Trophoblast cell (in vitro differentiated cells and primary cell): Measurements from ENCODE around the gene DPP6.
"Not testable (repeated sequence)": the region's sequence is repeated elsewhere in the genome, so short reads cannot be mapped to it uniquely, and the experiment has no call there.

ENCODE experiments used
- DNase-seq, 2 donors: peaks; one replicate each; pipeline ENCODE4 v3.0.0-alpha.2; 2016
- H2AFZ ChIP-seq: 2 replicates; pipeline ENCODE4 v1.6.1; 2013; ENCODE audit warnings: low read length, moderate library complexity, mild to moderate bottlenecking; ENCODE audit not compliant: insufficient read depth, poor library complexity
- H2AK5ac ChIP-seq: 2 replicates; pipeline ENCODE4 v1.6.1; 2013; ENCODE audit warnings: mild to moderate bottlenecking, low read length
- H2BK120ac ChIP-seq: 2 replicates; pipeline ENCODE4 v1.6.1; 2013; ENCODE audit warnings: low read length, mild to moderate bottlenecking, moderate library complexity; ENCODE audit not compliant: insufficient read depth, poor library complexity
- H2BK12ac ChIP-seq: 2 replicates; pipeline ENCODE4 v1.6.1; 2013; ENCODE audit warnings: mild to moderate bottlenecking, low read length, moderate library complexity
- H2BK5ac ChIP-seq: 2 replicates; pipeline ENCODE4 v1.6.1; 2013; ENCODE audit warnings: low read length, low read depth, moderate library complexity, mild to moderate bottlenecking; ENCODE audit not compliant: poor library complexity
- H3K14ac ChIP-seq: 2 replicates; pipeline ENCODE4 v1.6.1; 2013; ENCODE audit warnings: mild to moderate bottlenecking, low read length
- H3K18ac ChIP-seq: 2 replicates; pipeline ENCODE4 v1.6.1; 2013; ENCODE audit warnings: mild to moderate bottlenecking, low read length
- H3K23ac ChIP-seq: 2 replicates; pipeline ENCODE4 v1.6.1; 2013; ENCODE audit warnings: low read length
- H3K27ac ChIP-seq: 2 replicates; pipeline ENCODE4 v1.5.1; 2013; ENCODE audit warnings: low read depth, mild to moderate bottlenecking, inconsistent platforms, low read length, moderate library complexity
- H3K27me3 ChIP-seq: 2 replicates; pipeline ENCODE4 v1.6.1; 2013; ENCODE audit warnings: inconsistent platforms, mild to moderate bottlenecking, low read length, moderate library complexity; ENCODE audit not compliant: insufficient read depth
- H3K36me3 ChIP-seq, 2 experiments: 1 replicate in 1 of 2; 2 replicates in 1 of 2; pipeline ENCODE4 v1.6.1; 2013; ENCODE audit warnings: low read length in 2 of 2, mild to moderate bottlenecking in 2 of 2, moderate library complexity in 1 of 2; ENCODE audit not compliant: insufficient read depth in 2 of 2, control insufficient read depth in 1 of 2
- H3K4ac ChIP-seq: 2 replicates; pipeline ENCODE4 v1.6.1; 2013; ENCODE audit warnings: low read depth, mild to moderate bottlenecking, low read length, moderate library complexity
- H3K4me1 ChIP-seq, 2 experiments: 1 replicate in 1 of 2; 2 replicates in 1 of 2; pipeline ENCODE4 v1.6.1; 2013; ENCODE audit warnings: low read length in 2 of 2, mild to moderate bottlenecking in 2 of 2, moderate library complexity in 1 of 2; ENCODE audit not compliant: insufficient read depth in 2 of 2, control insufficient read depth in 1 of 2
- H3K4me2 ChIP-seq: 2 replicates; pipeline ENCODE4 v1.6.1; 2013; ENCODE audit warnings: inconsistent platforms, mild to moderate bottlenecking, low read length, moderate library complexity
- H3K4me3 ChIP-seq: 2 replicates; pipeline ENCODE4 v1.5.1; 2013; ENCODE audit warnings: mild to moderate bottlenecking, low read depth, low read length, inconsistent platforms
- H3K79me1 ChIP-seq: one replicate; pipeline ENCODE4 v1.6.1; 2013; ENCODE audit warnings: low read length
- H3K79me2 ChIP-seq: 2 replicates; pipeline ENCODE4 v1.6.1; 2013; ENCODE audit warnings: low read length, mild to moderate bottlenecking; ENCODE audit not compliant: control insufficient read depth, insufficient read depth, poor library complexity
- H3K9ac ChIP-seq: 2 replicates; pipeline ENCODE4 v1.6.1; 2013; ENCODE audit warnings: mild to moderate bottlenecking, low read length
- H3K9me3 ChIP-seq: 2 replicates; pipeline ENCODE4 v1.6.1; 2013; ENCODE audit warnings: low read depth, mild to moderate bottlenecking, control low read depth, inconsistent platforms, low read length; ENCODE audit not compliant: insufficient read depth
- H4K12ac ChIP-seq: 2 replicates; pipeline ENCODE4 v1.6.1; 2013; ENCODE audit warnings: low read depth, mild to moderate bottlenecking, low read length, moderate library complexity
- H4K8ac ChIP-seq: 2 replicates; pipeline ENCODE4 v1.6.1; 2013; ENCODE audit warnings: low read depth, mild to moderate bottlenecking, low read length, moderate library complexity
- H4K91ac ChIP-seq: one replicate; pipeline ENCODE4 v1.6.1; 2013; ENCODE audit warnings: low read depth, mild to moderate bottlenecking, low read length, moderate library complexity
- WGBS: extraction: QIAGEN DNeasy Blood & Tissue Kit; methylation state at CpG from one replicate; pipeline ENCODE4 v1.1.7; 2013; ENCODE audit warnings: missing lambda C conversion rate; ENCODE audit not compliant: insufficient read length, insufficient coverage; ENCODE audit errors: extremely low coverage; 5-methylcytosine and 5-hydroxymethylcytosine counted together

DPP6 gene

DNA sequence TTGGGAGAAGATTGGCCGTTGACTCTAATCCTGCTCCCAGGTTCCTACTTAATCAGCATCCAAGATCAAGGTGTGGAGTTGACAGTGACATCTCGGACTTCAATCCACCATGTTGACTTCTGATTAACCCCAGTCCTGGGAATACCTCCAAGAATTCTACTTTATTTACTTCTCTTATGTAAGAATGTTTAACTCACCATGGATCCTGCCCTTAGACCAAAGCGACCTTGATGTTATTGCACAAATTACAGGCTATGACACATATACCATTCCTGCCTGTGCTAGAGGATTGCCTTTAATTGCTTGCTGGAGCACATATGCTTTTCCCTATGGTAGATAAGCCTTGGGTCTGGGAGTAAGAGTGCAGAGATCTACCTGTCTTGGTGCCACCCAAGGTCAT lies 28.1 kb downstream of the DPP6 start:
- H3K36me3 ChIP-seq, H4K91ac ChIP-seq, H3K18ac ChIP-seq, H3K9me3 ChIP-seq, H3K27ac ChIP-seq, H4K12ac ChIP-seq, H3K27me3 ChIP-seq, H3K79me1 ChIP-seq, H2BK12ac ChIP-seq, H3K23ac ChIP-seq, DNase-seq, H2BK5ac ChIP-seq, H3K9ac ChIP-seq, H4K8ac ChIP-seq, H3K79me2 ChIP-seq, H3K4me2 ChIP-seq, H3K4me3 ChIP-seq, H2AK5ac ChIP-seq, H2BK120ac ChIP-seq, H2AFZ ChIP-seq, H3K4me1 ChIP-seq, H3K14ac ChIP-seq, H3K4ac ChIP-seq: not testable (repeated sequence)
- WGBS = no CpG with 5 or more reads among the region's 3 CpGs

DNA sequence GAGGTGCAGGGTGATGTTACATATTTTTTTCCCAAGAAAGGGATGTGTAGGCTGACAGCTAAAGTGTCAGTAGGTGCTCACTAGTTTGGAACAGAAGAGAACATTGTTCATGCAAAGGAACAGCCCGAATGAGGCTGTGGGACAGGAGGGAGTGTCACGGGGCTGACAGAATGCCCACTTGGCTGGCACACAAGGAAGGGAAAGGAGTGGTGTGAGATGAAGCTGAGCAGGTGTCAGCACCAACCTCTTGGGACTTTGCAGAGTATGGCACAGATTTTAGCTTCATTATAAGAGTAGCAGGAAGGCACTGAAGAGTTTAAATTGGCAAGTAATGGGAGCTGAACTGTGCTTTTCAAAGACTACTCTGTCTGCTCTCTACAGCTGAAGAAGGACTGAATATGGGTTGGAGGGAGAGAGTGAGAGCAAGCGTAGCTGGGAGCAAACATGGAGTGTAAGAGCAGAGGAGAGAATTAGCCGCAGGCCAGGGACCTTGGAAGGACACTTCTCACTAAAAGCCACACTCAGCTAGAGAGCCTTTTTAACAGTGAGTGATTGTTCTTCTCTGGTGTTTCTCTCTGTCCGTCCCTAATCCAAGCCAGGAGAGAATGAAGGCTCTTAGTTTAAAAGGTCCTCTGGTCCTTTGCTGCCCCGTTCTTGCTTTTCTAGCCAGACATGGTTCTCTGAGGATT lies 35.0 kb downstream of the DPP6 start:
- not testable (repeated sequence) for H2AK5ac ChIP-seq, H4K91ac ChIP-seq, H3K14ac ChIP-seq, H2BK12ac ChIP-seq, H3K79me2 ChIP-seq, H3K27me3 ChIP-seq, H3K9me3 ChIP-seq, DNase-seq, H4K8ac ChIP-seq, H3K79me1 ChIP-seq, H2BK5ac ChIP-seq, H3K4ac ChIP-seq, H3K4me1 ChIP-seq, H3K23ac ChIP-seq, H2AFZ ChIP-seq, H3K4me2 ChIP-seq, H3K18ac ChIP-seq, H2BK120ac ChIP-seq, H3K4me3 ChIP-seq, H3K27ac ChIP-seq, H3K9ac ChIP-seq, H3K36me3 ChIP-seq, H4K12ac ChIP-seq
- WGBS = no CpG with 5 or more reads among the region's 6 CpGs

DNA sequence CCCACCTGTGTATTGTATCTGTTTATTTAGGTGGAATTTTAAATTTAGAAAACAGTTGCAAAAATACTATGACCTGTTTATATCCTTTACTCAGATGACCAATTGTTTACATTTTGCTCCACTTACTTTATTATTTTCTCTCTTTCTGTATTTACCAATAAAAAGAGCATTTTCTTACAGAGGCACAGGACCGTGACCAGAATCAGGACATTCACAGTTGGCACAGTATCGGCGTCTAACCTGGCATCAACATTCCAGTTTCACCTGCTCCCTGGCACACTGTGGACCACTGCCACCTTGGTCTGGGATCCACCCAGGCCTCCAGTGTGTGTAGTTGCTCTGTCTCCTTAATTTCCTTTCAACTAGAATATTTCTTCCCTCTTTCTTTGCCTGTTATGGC lies 39.9 kb downstream of the DPP6 start:
- not testable (repeated sequence) for H3K14ac ChIP-seq, H3K9ac ChIP-seq, H3K4me1 ChIP-seq, H2BK120ac ChIP-seq, H4K12ac ChIP-seq, H3K4me2 ChIP-seq, H3K27ac ChIP-seq, H2AFZ ChIP-seq, H3K79me2 ChIP-seq, H3K4ac ChIP-seq, H3K9me3 ChIP-seq, H4K8ac ChIP-seq, H2BK5ac ChIP-seq, H2BK12ac ChIP-seq, H3K27me3 ChIP-seq, H2AK5ac ChIP-seq, H3K79me1 ChIP-seq, H3K18ac ChIP-seq, DNase-seq, H4K91ac ChIP-seq, H3K4me3 ChIP-seq, H3K36me3 ChIP-seq, H3K23ac ChIP-seq
- no CpG with 5 or more reads among the region's 3 CpGs for WGBS

DNA sequence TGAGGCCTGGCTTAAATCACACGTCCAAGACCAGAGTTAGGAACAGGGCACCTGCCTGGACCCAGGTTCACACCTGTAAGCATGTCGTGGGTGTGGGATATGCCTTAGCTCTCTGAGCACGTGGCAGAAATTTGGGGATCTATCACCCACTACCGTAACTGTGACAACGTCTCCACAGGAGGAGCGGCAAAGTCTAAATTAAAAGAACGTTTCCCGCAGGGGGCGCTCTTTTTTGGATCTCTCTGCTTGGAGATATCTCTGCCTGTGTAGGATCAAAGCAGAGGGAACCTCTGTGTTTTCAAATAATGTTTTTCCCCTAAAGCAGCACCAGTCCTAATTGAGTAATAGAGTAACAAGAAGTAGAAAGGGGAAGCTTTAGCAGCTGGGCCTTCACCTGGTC lies 43.0 kb downstream of the DPP6 start:
- not testable (repeated sequence) for H4K8ac ChIP-seq, H3K4me2 ChIP-seq, H3K14ac ChIP-seq, H3K9ac ChIP-seq, H2AFZ ChIP-seq, H2BK12ac ChIP-seq, H3K79me1 ChIP-seq, H3K27ac ChIP-seq, H2BK120ac ChIP-seq, H3K36me3 ChIP-seq, H2AK5ac ChIP-seq, H3K79me2 ChIP-seq, DNase-seq, H3K27me3 ChIP-seq, H3K4me3 ChIP-seq, H4K91ac ChIP-seq, H3K4me1 ChIP-seq, H3K18ac ChIP-seq, H4K12ac ChIP-seq, H3K23ac ChIP-seq, H3K4ac ChIP-seq, H2BK5ac ChIP-seq, H3K9me3 ChIP-seq
- no CpG with 5 or more reads among the region's 9 CpGs for WGBS
